ENCODE results near the gene TMEM178B. TPM values are rescaled to one million over a fixed set of nuclear protein-coding genes. Genes with fewer than 3 reads are reported as not detected.

The TMEM178B gene
- total RNA-seq, 2 donors from 2014 or later: 0.92 to 0.95 TPM

GRCh38 chr7:141268614-141269013 is 194.8 kb downstream of the TMEM178B start:
- Histone ChIP-seq H3K9me3 (no peaks in the 10 kb centered on the region), H3K4me3 (no peak overlapping the region), H3K27me3 (replicated peaks; ENCODE audit: insufficient read depth) (no peaks in the 10 kb centered on the region), H3K36me3 (no peaks in the 10 kb centered on the region), H3K27ac (no peak overlapping the region), H3K4me1 (ENCODE audit: control insufficient read depth in 1 of 2, low read depth in 2 of 2) (no peaks in the 10 kb centered on the region)
- TF ChIP-seq, protein P1, sequence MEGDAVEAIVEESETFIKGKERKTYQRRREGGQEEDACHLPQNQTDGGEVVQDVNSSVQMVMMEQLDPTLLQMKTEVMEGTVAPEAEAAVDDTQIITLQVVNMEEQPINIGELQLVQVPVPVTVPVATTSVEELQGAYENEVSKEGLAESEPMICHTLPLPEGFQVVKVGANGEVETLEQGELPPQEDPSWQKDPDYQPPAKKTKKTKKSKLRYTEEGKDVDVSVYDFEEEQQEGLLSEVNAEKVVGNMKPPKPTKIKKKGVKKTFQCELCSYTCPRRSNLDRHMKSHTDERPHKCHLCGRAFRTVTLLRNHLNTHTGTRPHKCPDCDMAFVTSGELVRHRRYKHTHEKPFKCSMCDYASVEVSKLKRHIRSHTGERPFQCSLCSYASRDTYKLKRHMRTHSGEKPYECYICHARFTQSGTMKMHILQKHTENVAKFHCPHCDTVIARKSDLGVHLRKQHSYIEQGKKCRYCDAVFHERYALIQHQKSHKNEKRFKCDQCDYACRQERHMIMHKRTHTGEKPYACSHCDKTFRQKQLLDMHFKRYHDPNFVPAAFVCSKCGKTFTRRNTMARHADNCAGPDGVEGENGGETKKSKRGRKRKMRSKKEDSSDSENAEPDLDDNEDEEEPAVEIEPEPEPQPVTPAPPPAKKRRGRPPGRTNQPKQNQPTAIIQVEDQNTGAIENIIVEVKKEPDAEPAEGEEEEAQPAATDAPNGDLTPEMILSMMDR (IDR thresholded peaks at IDR 0.05): no peak
- DNase-seq (ENCODE audit: low spot score): no peak
- no peak for ATAC-seq (ENCODE audit: insufficient number of reproducible peaks, low FRiP score, low read depth)

GRCh38 chr7:141271451-141271850 is 197.6 kb downstream of the TMEM178B start:
- TF ChIP-seq, protein P1 (IDR thresholded peaks at IDR 0.05): no peak
- ATAC-seq (ENCODE audit: insufficient number of reproducible peaks, low FRiP score, low read depth) (no peak), DNase-seq (ENCODE audit: low spot score) (no peak)
- no peaks in the 10 kb centered on the region for H3K9me3 ChIP-seq
- no peaks in the 10 kb centered on the region for H3K36me3 ChIP-seq
- no peaks in the 10 kb centered on the region for H3K27me3 ChIP-seq (replicated peaks; ENCODE audit: insufficient read depth)
- H3K4me3 ChIP-seq: no peak overlapping the region
- no peak overlapping the region for H3K27ac ChIP-seq
- H3K4me1 ChIP-seq (ENCODE audit: control insufficient read depth in 1 of 2, low read depth in 2 of 2): no peaks in the 10 kb centered on the region

DNA sequence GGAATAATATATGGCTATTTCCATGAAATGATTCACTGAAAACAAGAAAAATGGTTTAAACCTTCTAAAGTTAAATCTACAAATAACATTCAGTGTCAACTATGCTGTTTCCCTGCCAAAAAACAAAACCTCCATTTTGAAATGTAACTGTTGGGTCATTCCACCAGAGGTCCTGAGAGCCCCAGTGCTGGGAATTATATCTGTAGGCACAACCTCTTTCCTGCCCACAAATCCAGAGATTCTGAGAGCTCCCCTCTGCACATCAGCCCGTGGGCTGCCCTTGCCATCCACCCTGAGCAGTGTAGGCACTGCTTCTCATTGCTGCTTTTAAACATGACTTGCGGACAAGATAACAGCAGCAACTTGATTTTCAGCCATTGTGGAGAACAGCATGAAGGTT is 198.6 kb downstream of the TMEM178B start:
- no peaks in the 10 kb centered on the region for H3K36me3 ChIP-seq
- no peaks in the 10 kb centered on the region for H3K27me3 ChIP-seq (replicated peaks; ENCODE audit: insufficient read depth)
- no peak for ATAC-seq (ENCODE audit: insufficient number of reproducible peaks, low FRiP score, low read depth)
- H3K27ac ChIP-seq: no peak overlapping the region
- no peak overlapping the region for H3K4me3 ChIP-seq
- no peaks in the 10 kb centered on the region for H3K9me3 ChIP-seq
- H3K4me1 ChIP-seq (ENCODE audit: control insufficient read depth in 1 of 2, low read depth in 2 of 2): no peaks in the 10 kb centered on the region
- no peak for DNase-seq (ENCODE audit: low spot score)
- TF ChIP-seq, protein P1 (IDR thresholded peaks at IDR 0.05): no peak

- Histone ChIP-seq H3K9me3 (no peaks in the 10 kb centered on the region), H3K4me1 (ENCODE audit: control insufficient read depth in 1 of 2, low read depth in 2 of 2) (no peaks in the 10 kb centered on the region), H3K27ac (no peak overlapping the region), H3K36me3 (no peaks in the 10 kb centered on the region), H3K27me3 (replicated peaks; ENCODE audit: insufficient read depth) (no peaks in the 10 kb centered on the region), H3K4me3 (no peak overlapping the region)
- DNase-seq (ENCODE audit: low spot score): no peak
- no peak for ATAC-seq (ENCODE audit: insufficient number of reproducible peaks, low FRiP score, low read depth)
- TF ChIP-seq, protein P1 (IDR thresholded peaks at IDR 0.05): no peak
Observed at GRCh38 chr7:141275350-141275749, 201.5 kb downstream of the TMEM178B start.

DNA sequence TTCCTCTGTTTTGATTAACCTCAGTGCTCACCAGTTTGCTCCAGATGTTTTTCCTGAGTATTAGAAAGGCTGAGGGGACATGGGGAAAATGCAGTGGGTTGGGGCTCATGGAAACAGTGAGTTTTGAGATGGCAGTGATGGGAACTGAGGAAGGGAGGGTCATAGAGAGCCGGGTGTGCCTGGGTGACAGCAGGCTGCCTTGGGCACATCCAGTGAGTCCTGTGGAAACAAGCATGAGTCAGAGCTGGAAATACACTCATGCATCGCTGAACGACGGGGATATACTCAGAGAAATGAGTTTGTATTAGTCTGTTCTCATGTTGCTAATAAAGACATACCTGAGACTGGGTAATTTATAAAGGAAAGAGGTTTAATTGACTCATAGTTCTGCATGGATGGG is 202.2 kb downstream of the TMEM178B start:
- Histone ChIP-seq H3K36me3 (no peaks in the 10 kb centered on the region), H3K4me3 (no peak overlapping the region), H3K9me3 (no peaks in the 10 kb centered on the region), H3K4me1 (ENCODE audit: control insufficient read depth in 1 of 2, low read depth in 2 of 2) (no peaks in the 10 kb centered on the region), H3K27ac (no peak overlapping the region), H3K27me3 (replicated peaks; ENCODE audit: insufficient read depth) (no peaks in the 10 kb centered on the region)
- TF ChIP-seq, protein P1 (IDR thresholded peaks at IDR 0.05): no peak
- DNase-seq (ENCODE audit: low spot score): no peak
- no peak for ATAC-seq (ENCODE audit: insufficient number of reproducible peaks, low FRiP score, low read depth)
